GM23248 (cell line): Measurements from ENCODE around the gene HINT3.

Source experiments
- EZH2 ChIP-seq: fragments of 200-600 bp; sonication (generic); IDR thresholded peaks from 2 replicates; pipeline ENCODE4 v1.6.1; 2018; ENCODE audit warnings: antibody characterized with exemption, mild to moderate bottlenecking; ENCODE audit not compliant: insufficient read depth, poor library complexity, severe bottlenecking
- EZH2phosphoT487 ChIP-seq: fragments of 200-600 bp; sonication (generic); IDR thresholded peaks from 2 replicates; pipeline ENCODE4 v1.6.1; 2018; ENCODE audit warnings: antibody characterized with exemption, moderate library complexity, mild to moderate bottlenecking, low read depth; ENCODE audit not compliant: insufficient read depth

DNA sequence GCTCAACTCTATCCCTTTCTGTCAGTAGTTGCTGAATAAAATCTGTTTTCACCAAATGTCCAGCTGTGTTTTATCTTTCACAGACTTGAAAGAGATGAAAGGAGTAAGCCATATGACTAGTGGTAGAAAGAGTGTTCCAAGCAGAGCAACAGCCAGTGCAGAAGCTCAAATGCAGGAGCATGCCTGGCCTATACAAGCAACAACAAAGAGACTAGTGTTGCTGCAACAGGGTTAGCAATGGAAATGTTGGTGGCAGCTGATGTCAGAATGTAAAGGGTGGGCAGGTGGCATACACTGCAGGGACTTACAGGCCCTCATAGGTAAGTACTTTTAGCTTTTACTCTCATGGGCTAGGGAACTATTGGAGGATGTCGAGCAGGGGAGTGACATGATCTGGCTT is 5.2 kb upstream of the HINT3 start:
- TF ChIP-seq EZH2phosphoT487 (no peak), EZH2 (no peak)
